Endodermal cell (in vitro differentiated cells): ENCODE data around the gene OSBPL8. TPM values are rescaled to one million over a fixed set of nuclear protein-coding genes. Genes with fewer than 3 reads are reported as not detected.

Source experiments
- DNase-seq: peaks from one replicate; pipeline ENCODE4 v3.0.0-alpha.2; 2017
- H3K27ac ChIP-seq: 2 replicates; pipeline ENCODE4 v1.5.1; 2013; ENCODE audit warnings: mild to moderate bottlenecking, low read depth, low read length, moderate library complexity
- H3K27me3 ChIP-seq: 2 replicates; pipeline ENCODE4 v1.6.1; 2013; ENCODE audit warnings: mild to moderate bottlenecking, low read length, moderate library complexity; ENCODE audit not compliant: insufficient read depth, control insufficient read depth, poor library complexity, severe bottlenecking
- H3K36me3 ChIP-seq: 2 replicates; pipeline ENCODE4 v1.7.0; 2013; ENCODE audit warnings: mild to moderate bottlenecking, low read length, moderate library complexity; ENCODE audit not compliant: control insufficient read depth, insufficient read depth
- H3K4me1 ChIP-seq: one replicate; pipeline ENCODE4 v1.7.0; 2013; ENCODE audit warnings: low read length; ENCODE audit not compliant: control insufficient read depth, insufficient read depth
- H3K4me3 ChIP-seq: 2 replicates; pipeline ENCODE4 v1.5.1; 2013; ENCODE audit warnings: mild to moderate bottlenecking, low read length, moderate library complexity
- H3K9ac ChIP-seq: 2 replicates; pipeline ENCODE4 v1.6.1; 2013; ENCODE audit warnings: mild to moderate bottlenecking, low read length, moderate library complexity; ENCODE audit not compliant: poor library complexity, severe bottlenecking; ENCODE audit errors: extremely low read depth
- H3K9me3 ChIP-seq: 2 replicates; pipeline ENCODE4 v1.6.1; 2013; ENCODE audit warnings: mild to moderate bottlenecking, low read length, moderate library complexity; ENCODE audit not compliant: control insufficient read depth
- H3K27ac Mint-ChIP-seq: 2 replicates; pipeline ENCODE4 v1.8.0; 2020; ENCODE audit warnings: mixed read lengths
- H3K27me3 Mint-ChIP-seq: 2 replicates; pipeline ENCODE4 v1.8.0; 2021; ENCODE audit warnings: mild to moderate bottlenecking, mixed read lengths; ENCODE audit not compliant: insufficient read depth
- H3K36me3 Mint-ChIP-seq: 2 replicates; pipeline ENCODE4 v1.8.0; 2020; ENCODE audit warnings: low read depth, mixed read lengths
- H3K4me1 Mint-ChIP-seq: 2 replicates; pipeline ENCODE4 v1.8.0; 2020; ENCODE audit warnings: mixed read lengths
- H3K4me3 Mint-ChIP-seq: 2 replicates; pipeline ENCODE4 v1.8.0; 2020; ENCODE audit warnings: mild to moderate bottlenecking, moderate library complexity, mixed read lengths
- H3K9me3 Mint-ChIP-seq: 2 replicates; pipeline ENCODE4 v1.8.0; 2020; ENCODE audit warnings: mild to moderate bottlenecking, mixed read lengths
- CTCF ChIP-seq: fragments of 200-600 bp; sonication (generic); conservative IDR thresholded peaks from 2 replicates; pipeline ENCODE4 v1.5.0; 2021; ENCODE audit warnings: antibody characterized with exemption, mild to moderate bottlenecking
- WGBS, 2 experiments: methylation state at CpG; one replicate each; pipeline versions ENCODE4 v1.1.5 to v1.1.7; 2013; ENCODE audit warnings: missing lambda C conversion rate in 2 of 2, mixed read lengths in 1 of 2; ENCODE audit not compliant: insufficient coverage in 1 of 2, insufficient read length in 1 of 2; 5-methylcytosine and 5-hydroxymethylcytosine counted together
- total RNA-seq, 2 donors: library from RNA; stranded (reverse); fragmentation: NEBNext Ultra II Directional in 1 of 2; extraction: Animal tissue kit (Norgen Biotek cat#: 25700) in 1 of 2; gene quantifications; 2 replicates in 1 of 2; 3 replicates in 1 of 2; pipeline ENCODE4 v1.2.1, GENCODE V29; 2021

Gene OSBPL8
- total RNA-seq, 2 donors from 2014 or later = 44.0 to 58.8 TPM

- Histone ChIP-seq H3K4me1 (no peaks in the 10 kb centered on the region), H3K9ac (no peak overlapping the region), H3K27me3 (no peaks in the 10 kb centered on the region), H3K27ac (no peak overlapping the region), H3K4me3 (no peak overlapping the region), H3K9me3 (no peaks in the 10 kb centered on the region), H3K36me3 (no peaks in the 10 kb centered on the region)
- Mint-ChIP-seq H3K4me1 (peaks cover 5% of the 10 kb centered on the region), H3K27me3 (no peaks in the 10 kb centered on the region), H3K36me3 (peaks cover 2% of the 10 kb centered on the region), H3K27ac (no peak overlapping the region), H3K4me3 (no peak overlapping the region), H3K9me3 (no peaks in the 10 kb centered on the region)
- TF ChIP-seq CTCF = no peak
- 84 to 95% methylated on average over 3 to 4 of the region's 4 CpGs for WGBS, 2 experiments
- no peak for DNase-seq
Measured at GRCh38 chr12:76413121-76413520, 146.4 kb downstream of the OSBPL8 start.

- Histone ChIP-seq H3K4me3 (no peak overlapping the region), H3K9ac (no peak overlapping the region), H3K27ac (no peak overlapping the region), H3K36me3 (no peaks in the 10 kb centered on the region), H3K4me1 (no peaks in the 10 kb centered on the region), H3K27me3 (no peaks in the 10 kb centered on the region), H3K9me3 (no peaks in the 10 kb centered on the region)
- H3K36me3 Mint-ChIP-seq = peaks cover 2% of the 10 kb centered on the region
- TF ChIP-seq CTCF = no peak
- DNase-seq = no peak
- peaks cover 5% of the 10 kb centered on the region for H3K4me1 Mint-ChIP-seq
- no peak overlapping the region for H3K4me3 Mint-ChIP-seq
- no peaks in the 10 kb centered on the region for H3K27me3 Mint-ChIP-seq
- WGBS, 2 experiments = 96 to 100% methylated on average over 1 to 4 of the region's 5 CpGs
- H3K27ac Mint-ChIP-seq = no peak overlapping the region
- no peaks in the 10 kb centered on the region for H3K9me3 Mint-ChIP-seq
Measured at GRCh38 chr12:76410781-76411180, 148.8 kb downstream of the OSBPL8 start.

- Histone ChIP-seq H3K4me3 (no peak overlapping the region), H3K9ac (no peak overlapping the region), H3K27me3 (no peaks in the 10 kb centered on the region), H3K36me3 (no peaks in the 10 kb centered on the region), H3K9me3 (no peaks in the 10 kb centered on the region), H3K27ac (no peak overlapping the region), H3K4me1 (no peaks in the 10 kb centered on the region)
- H3K4me1 Mint-ChIP-seq = peaks cover 5% of the 10 kb centered on the region
- no peaks in the 10 kb centered on the region for H3K9me3 Mint-ChIP-seq
- H3K27ac Mint-ChIP-seq = no peak overlapping the region
- H3K27me3 Mint-ChIP-seq = no peaks in the 10 kb centered on the region
- H3K36me3 Mint-ChIP-seq = peaks cover 2% of the 10 kb centered on the region
- no peak overlapping the region for H3K4me3 Mint-ChIP-seq
- DNase-seq = no peak
- no peak for TF ChIP-seq CTCF
Measured at GRCh38 chr12:76410371-76410770, 149.2 kb downstream of the OSBPL8 start.
